Testis (tissue), 2 donors: ENCODE measurements around the gene RAB25.

ENCODE experiments used
- CTCF ChIP-seq, 3 experiments: fragments of 450-650 bp in 2 of 3; fragments of 200-600 bp in 1 of 3; sonication (generic) in 1 of 3; IDR thresholded peaks; one replicate each; pipeline ENCODE4 v1.5.1; 2016 to 2019; ENCODE audit warnings: antibody characterized with exemption in 3 of 3, mild to moderate bottlenecking in 2 of 3, moderate library complexity in 1 of 3
- POLR2A ChIP-seq: fragments of 450-650 bp; IDR thresholded peaks from one replicate; pipeline ENCODE4 v1.6.1; 2017; ENCODE audit warnings: antibody characterized with exemption, mild to moderate bottlenecking, moderate library complexity

- TF ChIP-seq POLR2A (no peak), CTCF (IDR thresholded peaks at IDR 0.05) (no peak)
Observed at GRCh38 chr1:156075162-156075561, 14.2 kb downstream of the RAB25 start.
